ENCODE data around the gene VSIG10L2.

DNA sequence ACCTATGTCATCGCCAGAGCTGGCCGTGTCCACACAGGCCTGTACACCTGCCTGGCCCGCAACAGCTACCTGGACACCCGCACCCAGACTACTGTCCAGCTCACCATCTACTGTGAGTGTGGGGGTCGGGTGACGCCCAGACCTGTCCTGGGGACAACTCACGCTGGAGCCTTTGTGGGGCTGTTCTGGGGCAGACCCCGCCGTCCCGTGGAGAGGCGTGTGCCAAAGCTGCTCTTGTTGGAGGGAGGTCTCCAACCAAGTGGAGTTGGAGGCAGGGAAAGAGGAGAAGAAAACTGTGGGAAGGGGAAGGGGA lies 4.3 kb downstream of the VSIG10L2 start:
- no peak for TF ChIP-seq EP300 (IDR thresholded peaks at IDR 0.05)
- TF ChIP-seq CTCF (IDR thresholded peaks at IDR 0.05), result no peak
- no peak for TF ChIP-seq POLR2A (IDR thresholded peaks at IDR 0.05)
